Measurements from ENCODE around the gene MIB2.

- TF ChIP-seq TAF1 (IDR thresholded peaks at IDR 0.05; ENCODE audit: low read depth, low read length) (no peak), POLR2AphosphoS5 (IDR thresholded peaks at IDR 0.05; ENCODE audit: low read depth, low read length) (no peak), POLR2A (IDR thresholded peaks at IDR 0.05; ENCODE audit: low read depth, low read length) (no peak; the same call in 1 of the 2 replicates), PAX5 (IDR thresholded peaks at IDR 0.05; ENCODE audit: insufficient read depth, low read length, severe bottlenecking) (no peak)
These were observed 14.3 kb downstream of the MIB2 start for GRCh38 chr1:1629430-1630190.

Data from GM12891 (cell line).